A549 (cell line): ENCODE results near the gene SLC37A1.

Source experiments
- CTCF ChIP-seq: fragments of >200 bp; sonication (Bioruptor Twin); formaldehyde crosslinking; IDR thresholded peaks from 3 replicates; pipeline ENCODE4 v1.5.1; 2016
- NFE2L2 ChIP-seq: fragments of 150-350 bp; conservative IDR thresholded peaks from 2 replicates; pipeline ENCODE4 v1.6.1; 2014; ENCODE audit warnings: low read length
- POLR2A ChIP-seq: IDR thresholded peaks from 2 replicates; pipeline ENCODE4 v1.6.1; 2012; ENCODE audit warnings: mild to moderate bottlenecking, low read length
- SREBF2 ChIP-seq: fragments of 450-650 bp; IDR thresholded peaks from 2 replicates; pipeline ENCODE4 v1.6.1; 2014; ENCODE audit warnings: mild to moderate bottlenecking, moderate library complexity

DNA sequence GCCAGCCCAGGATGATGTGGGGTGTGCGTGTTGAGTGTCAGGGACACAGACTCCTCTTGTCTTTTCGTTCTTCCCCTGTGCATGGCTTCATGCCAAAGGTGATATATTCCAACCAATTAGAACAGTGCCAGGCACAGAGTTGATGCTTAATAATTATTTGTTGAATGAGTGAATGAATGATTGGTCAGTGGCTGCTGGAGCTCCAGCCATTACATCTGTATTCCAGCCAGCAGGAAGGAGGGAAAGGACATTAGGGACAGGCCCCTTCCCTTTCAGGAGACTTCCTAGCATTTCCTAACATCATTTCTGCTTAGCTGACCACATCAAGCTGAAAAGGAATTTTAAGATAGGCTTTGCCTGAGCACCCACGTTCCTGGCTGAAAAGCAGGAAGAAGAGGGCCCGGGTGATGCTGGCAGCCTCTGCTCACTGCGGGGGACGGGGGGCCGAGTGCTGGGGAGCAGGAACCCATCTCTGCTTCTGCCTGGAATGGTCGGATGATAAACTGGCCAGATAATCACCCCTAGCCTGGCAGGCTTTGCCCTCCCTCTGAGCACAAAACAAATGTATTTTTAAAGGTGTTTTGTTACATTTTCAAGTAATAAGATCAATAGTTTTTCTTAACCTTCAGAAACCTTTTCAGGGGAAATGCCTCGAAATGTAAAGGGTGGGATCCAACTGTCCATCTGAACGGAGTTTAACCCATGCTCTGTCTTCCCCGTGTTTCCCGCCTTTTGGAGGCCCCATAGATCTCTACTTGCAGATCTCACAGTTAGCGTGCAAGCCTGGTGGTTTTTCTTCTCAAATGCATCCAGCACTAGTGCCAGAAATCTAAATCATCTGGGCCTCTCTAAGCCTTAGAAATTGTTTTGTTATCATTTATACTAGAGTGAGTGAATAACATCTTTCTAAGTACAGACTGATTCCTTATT is 39.0 kb downstream of the SLC37A1 start:
- no peak for TF ChIP-seq POLR2A
- no peak for TF ChIP-seq SREBF2
- no peak for TF ChIP-seq CTCF
- no peak for TF ChIP-seq NFE2L2
